Measurements from ENCODE around the gene TP53INP2.
A peak's percentile ranks its signal among the peaks of the same experiment; 100 is the strongest.
"Not testable (repeated sequence)": the region's sequence is repeated elsewhere in the genome, so short reads cannot be mapped to it uniquely, and the experiment has no call there.

Gene TP53INP2

DNA sequence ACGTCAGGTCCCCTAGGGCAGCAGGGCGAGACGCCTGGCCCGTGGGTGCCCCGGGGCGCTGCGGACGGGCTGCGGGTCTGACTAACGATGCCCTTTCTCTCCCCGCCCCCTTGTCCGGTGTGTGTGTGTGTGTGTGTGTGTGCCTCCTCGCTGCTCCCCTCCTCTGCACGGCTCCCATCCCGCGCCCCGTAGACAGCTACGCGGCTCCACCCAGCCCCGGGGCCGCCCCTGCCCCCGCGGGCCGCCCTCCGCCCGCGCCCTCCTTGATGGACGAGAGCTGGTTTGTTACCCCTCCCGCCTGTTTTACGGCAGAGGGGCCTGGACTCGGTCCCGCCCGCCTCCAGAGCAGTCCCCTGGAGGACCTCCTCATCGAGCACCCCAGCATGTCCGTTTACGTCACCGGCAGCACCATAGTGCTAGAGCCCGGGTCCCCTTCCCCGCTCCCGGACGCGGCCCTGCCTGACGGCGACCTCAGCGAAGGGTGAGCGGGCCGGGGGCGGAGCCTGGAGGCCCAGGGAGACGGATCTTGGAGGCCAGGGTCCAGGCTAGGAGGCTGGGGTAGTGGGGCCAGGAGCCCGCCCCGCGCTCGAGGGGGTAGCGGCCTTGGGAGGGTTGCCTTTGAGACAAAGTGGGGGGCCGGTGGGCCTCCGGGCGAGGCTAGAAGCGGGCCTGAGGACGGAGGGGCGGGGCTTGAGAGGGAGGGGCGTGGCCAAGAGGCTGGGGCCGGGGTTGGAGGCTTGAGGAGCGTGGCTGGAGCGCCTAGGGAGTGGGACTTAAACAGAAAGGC is 5.1 kb downstream of the TP53INP2 start:
- Histone ChIP-seq H3K9me3 (no peaks in the 10 kb centered on the region), H3K27me3 (ENCODE audit: low read depth) (no peaks in the 10 kb centered on the region), H3K4me3 (peak overlapping the region; percentile 67), H3K36me3 (replicated peaks) (peaks cover 10% of the 10 kb centered on the region), H3K4me1 (peaks cover 15% of the 10 kb centered on the region)
- DNase-seq (ENCODE audit: low spot score in 2 of 2), result peak; percentile 66 to 93
- in situ Hi-C loops (cut with MboI; ENCODE audit: low sequenced_read_pairs), result loop anchor here (5.0 to 25.0 kb wide), 2 partner anchors 172 to 397 kb away; partner anchors contain the start of gene AHCY

- Histone ChIP-seq H3K27me3 (ENCODE audit: low read depth) (no peaks in the 10 kb centered on the region), H3K4me1 (peaks cover 10% of the 10 kb centered on the region), H3K36me3 (replicated peaks) (peaks cover 15% of the 10 kb centered on the region), H3K9me3 (no peaks in the 10 kb centered on the region), H3K4me3 (peak overlapping the region; percentile 67)
- in situ Hi-C loops (cut with MboI; ENCODE audit: low sequenced_read_pairs), result loop anchor here (5.0 to 25.0 kb wide), 2 partner anchors 173 to 398 kb away; partner anchors contain the start of gene AHCY
- peak; percentile 60 to 76 for DNase-seq (ENCODE audit: low spot score in 2 of 2)
Observed at GRCh38 chr20:34709831-34710567, 5.9 kb downstream of the TP53INP2 start.

- Histone ChIP-seq H3K4me3 (peak overlapping the region; percentile 67), H3K9me3 (no peaks in the 10 kb centered on the region), H3K36me3 (replicated peaks) (peaks cover 15% of the 10 kb centered on the region), H3K4me1 (peaks cover 5% of the 10 kb centered on the region), H3K27me3 (ENCODE audit: low read depth) (no peaks in the 10 kb centered on the region)
- DNase-seq (ENCODE audit: low spot score in 2 of 2), result peak in 1 of 2 experiments; percentile 15
- in situ Hi-C loops (cut with MboI; ENCODE audit: low sequenced_read_pairs), result loop anchor here (25.0 kb wide), 1 partner anchor 398 kb away; the partner anchor contains the start of gene AHCY
Observed at GRCh38 chr20:34710568-34710839, 6.4 kb downstream of the TP53INP2 start.

GRCh38 chr20:34710861-34711574 is 6.9 kb downstream of the TP53INP2 start:
- no peak for DNase-seq (ENCODE audit: low spot score in 2 of 2)
- no peak overlapping the region for H3K4me3 ChIP-seq
- in situ Hi-C loops (cut with MboI; ENCODE audit: low sequenced_read_pairs), result loop anchor here (25.0 kb wide), 1 partner anchor 399 kb away; the partner anchor contains the start of gene AHCY
- H3K27me3 ChIP-seq (ENCODE audit: low read depth), result no peaks in the 10 kb centered on the region
- H3K36me3 ChIP-seq (replicated peaks), result peaks cover 15% of the 10 kb centered on the region
- peaks cover 5% of the 10 kb centered on the region for H3K4me1 ChIP-seq
- no peaks in the 10 kb centered on the region for H3K9me3 ChIP-seq

DNA sequence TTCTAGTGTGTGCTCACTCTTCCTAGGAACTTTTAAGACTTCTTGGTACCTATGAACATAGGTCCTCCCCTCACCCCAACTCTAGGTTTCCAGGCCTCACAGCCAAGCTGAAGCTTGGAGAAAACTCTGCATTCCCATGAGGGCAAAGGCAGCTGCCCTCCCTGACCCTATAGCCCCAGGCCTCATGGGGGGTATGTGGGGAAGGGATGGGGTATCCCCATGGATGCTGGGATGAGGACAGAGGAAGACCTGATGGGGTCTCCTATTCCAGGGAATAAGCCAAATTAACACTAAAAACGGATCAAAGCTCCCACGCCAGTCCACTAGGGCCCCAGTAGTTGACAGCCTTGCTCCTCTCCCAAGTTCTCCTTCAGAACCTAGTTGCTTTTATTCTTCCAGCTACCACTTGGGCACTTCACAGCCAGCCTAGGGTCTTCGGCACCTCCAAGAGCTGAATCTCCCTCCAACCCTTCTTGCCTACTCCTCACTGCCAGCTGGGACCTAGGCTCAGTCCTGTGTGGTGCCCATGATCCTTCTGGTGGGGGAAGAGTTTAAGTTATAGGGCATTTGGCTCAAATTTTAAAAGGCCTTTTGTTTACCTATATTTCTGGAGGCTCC is 7.8 kb downstream of the TP53INP2 start:
- no peaks in the 10 kb centered on the region for H3K9me3 ChIP-seq
- DNase-seq (ENCODE audit: low spot score in 2 of 2), result no peak
- H3K27me3 ChIP-seq (ENCODE audit: low read depth), result no peaks in the 10 kb centered on the region
- peaks cover 5% of the 10 kb centered on the region for H3K4me1 ChIP-seq
- in situ Hi-C loops (cut with MboI; ENCODE audit: low sequenced_read_pairs), result loop anchor here (25.0 kb wide), 1 partner anchor 400 kb away; the partner anchor contains the start of gene AHCY
- peaks cover 15% of the 10 kb centered on the region for H3K36me3 ChIP-seq (replicated peaks)
- no peak overlapping the region for H3K4me3 ChIP-seq

DNA sequence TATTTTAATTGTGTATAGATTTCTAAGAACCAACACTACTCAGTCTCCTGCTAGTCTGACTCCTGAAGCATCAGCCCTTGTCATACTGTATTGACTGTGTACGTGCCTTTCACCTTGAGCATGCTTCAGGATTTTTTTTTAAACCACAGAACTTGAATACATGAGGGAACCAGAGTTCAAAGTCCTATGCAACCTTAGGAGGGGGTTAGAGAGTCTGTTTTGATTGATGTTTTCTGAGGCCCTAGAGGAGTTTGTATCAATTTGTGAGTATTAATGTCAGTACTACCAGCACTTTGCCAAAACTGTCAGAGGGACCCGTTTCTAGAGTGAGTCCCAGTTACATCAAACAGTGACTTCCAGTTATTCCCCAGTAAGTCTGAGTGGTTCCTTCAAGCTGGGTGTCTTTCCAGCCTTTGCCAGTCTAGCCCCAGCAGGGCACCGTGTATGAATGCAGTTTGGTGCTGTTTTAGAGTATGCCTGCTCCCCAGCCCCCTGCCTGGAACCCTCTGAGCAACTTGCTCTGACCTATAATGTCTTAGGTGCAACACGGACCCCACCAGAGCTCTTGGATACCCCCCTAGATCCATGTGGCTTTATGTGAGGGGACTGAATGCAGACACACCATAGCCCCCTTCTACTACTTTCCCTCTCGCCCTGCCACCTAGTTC is 8.5 kb downstream of the TP53INP2 start:
- Histone ChIP-seq H3K4me3 (no peak overlapping the region), H3K36me3 (replicated peaks) (peaks cover 16% of the 10 kb centered on the region), H3K9me3 (no peaks in the 10 kb centered on the region), H3K4me1 (peaks cover 5% of the 10 kb centered on the region), H3K27me3 (ENCODE audit: low read depth) (no peaks in the 10 kb centered on the region)
- in situ Hi-C loops (cut with MboI; ENCODE audit: low sequenced_read_pairs), result loop anchor here (25.0 kb wide), 1 partner anchor 400 kb away; the partner anchor contains the start of gene AHCY
- no peak for DNase-seq (ENCODE audit: low spot score in 2 of 2)

DNA sequence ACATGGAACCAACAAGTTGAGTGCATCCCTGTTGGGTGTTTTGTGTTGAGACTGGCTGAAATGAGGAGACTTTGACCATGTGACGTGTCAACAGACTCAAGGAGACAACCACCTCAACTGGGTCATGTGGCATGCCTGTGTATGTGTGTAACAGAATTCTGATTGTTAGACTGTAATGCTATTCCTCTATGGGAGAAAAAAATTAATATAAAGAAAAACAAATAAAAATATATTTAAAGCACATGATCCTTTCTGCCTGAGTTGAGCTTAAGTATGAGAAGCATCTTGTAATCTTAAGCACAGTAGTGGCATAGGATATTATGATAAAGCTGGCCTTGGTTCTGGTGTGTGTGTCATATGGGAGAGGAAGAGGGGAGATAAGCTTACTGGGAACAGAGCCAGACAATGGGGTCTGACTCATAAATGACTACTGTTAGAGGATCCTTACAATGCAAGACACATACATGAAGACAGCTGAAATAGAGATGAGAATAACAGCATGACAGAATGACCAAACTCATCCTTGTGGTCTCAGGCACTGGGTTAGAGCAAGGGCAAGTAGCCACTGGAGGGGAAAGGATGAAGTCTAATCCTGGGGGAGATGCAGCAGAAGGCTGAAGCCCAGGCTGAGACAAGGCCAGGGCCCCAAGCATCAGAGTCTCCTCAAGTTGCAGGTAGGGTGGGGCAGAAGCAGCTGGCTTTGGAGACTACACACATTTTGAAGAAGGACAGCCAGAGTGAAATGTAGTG is 9.2 kb downstream of the TP53INP2 start:
- Histone ChIP-seq H3K4me1 (peaks cover 5% of the 10 kb centered on the region), H3K36me3 (replicated peaks) (peaks cover 21% of the 10 kb centered on the region), H3K9me3 (no peaks in the 10 kb centered on the region), H3K27me3 (ENCODE audit: low read depth) (no peaks in the 10 kb centered on the region), H3K4me3 (no peak overlapping the region)
- no peak for DNase-seq (ENCODE audit: low spot score in 2 of 2)
- in situ Hi-C loops (cut with MboI; ENCODE audit: low sequenced_read_pairs), result loop anchor here (25.0 kb wide), 1 partner anchor 401 kb away; the partner anchor contains the start of gene AHCY

DNA sequence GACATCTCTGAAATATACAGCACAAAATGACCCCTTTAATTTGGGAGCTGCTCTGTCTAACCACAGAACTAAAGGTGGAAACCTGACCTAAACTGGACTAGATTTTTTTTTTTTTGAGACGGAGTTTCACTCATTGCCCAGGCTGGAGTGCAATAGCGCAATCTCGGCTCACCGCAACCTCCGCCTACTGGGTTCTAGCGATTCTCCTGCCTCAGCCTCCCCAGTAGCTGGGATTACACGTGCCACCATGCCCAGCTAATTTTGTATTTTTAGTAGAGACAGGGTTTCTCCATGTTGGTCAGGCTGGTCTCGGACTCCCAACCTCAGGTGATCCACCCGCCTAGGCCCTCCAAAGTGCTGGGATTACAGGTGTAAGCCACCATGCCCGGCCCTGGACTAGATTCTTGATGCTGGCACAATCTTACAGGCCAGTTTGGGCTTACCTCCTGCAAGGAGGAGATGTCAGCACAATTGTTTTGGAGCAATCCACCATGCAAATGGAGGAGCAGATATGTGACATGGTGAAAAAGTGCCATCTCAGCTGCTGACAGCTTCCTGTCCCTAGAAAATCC is 9.9 kb downstream of the TP53INP2 start:
- not testable (repeated sequence) for H3K27me3 ChIP-seq (ENCODE audit: low read depth); H3K4me3 ChIP-seq; H3K9me3 ChIP-seq; DNase-seq (ENCODE audit: low spot score in 2 of 2); H3K4me1 ChIP-seq
- H3K36me3 ChIP-seq (replicated peaks), result peaks cover 21% of the 10 kb centered on the region
- in situ Hi-C loops (cut with MboI; ENCODE audit: low sequenced_read_pairs), result loop anchor here (25.0 kb wide), 1 partner anchor 402 kb away; the partner anchor contains the start of gene AHCY

GRCh38 chr20:34715384-34715783 is 11.2 kb downstream of the TP53INP2 start:
- in situ Hi-C loops (cut with MboI; ENCODE audit: low sequenced_read_pairs), result loop anchor here (25.0 kb wide), 1 partner anchor 403 kb away; the partner anchor contains the start of gene AHCY

DNA sequence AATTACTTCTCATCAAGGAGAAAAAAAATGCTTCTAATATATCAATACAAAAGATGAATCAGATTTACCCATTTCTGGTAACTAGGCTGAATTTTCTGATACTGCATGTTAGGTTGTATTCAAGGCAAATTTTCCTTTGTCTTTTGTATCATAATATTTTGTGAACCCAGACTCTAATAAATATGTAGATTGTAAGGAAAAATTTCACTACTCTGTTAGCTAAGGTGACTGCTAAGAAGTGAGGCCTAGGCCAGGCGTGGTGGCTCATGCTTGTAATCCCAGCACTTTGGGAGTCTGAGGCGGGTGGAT is 12.7 kb downstream of the TP53INP2 start:
- Histone ChIP-seq H3K36me3 (replicated peaks) (peaks cover 21% of the 10 kb centered on the region), H3K4me1 (no peaks in the 10 kb centered on the region), H3K9me3 (no peaks in the 10 kb centered on the region), H3K4me3 (no peak overlapping the region), H3K27me3 (ENCODE audit: low read depth) (no peaks in the 10 kb centered on the region)
- in situ Hi-C loops (cut with MboI; ENCODE audit: low sequenced_read_pairs), result loop anchor here (25.0 kb wide), 1 partner anchor 405 kb away; the partner anchor contains the start of gene AHCY
- DNase-seq (ENCODE audit: low spot score in 2 of 2), result no peak

More at GRCh38 chr20:34715384-34715783, 11.2 kb downstream of the TP53INP2 start:
- H3K4me3 ChIP-seq, result no peak overlapping the region
- H3K9me3 ChIP-seq, result no peaks in the 10 kb centered on the region
- peaks cover 2% of the 10 kb centered on the region for H3K4me1 ChIP-seq
- DNase-seq (ENCODE audit: low spot score in 2 of 2), result no peak
- peaks cover 21% of the 10 kb centered on the region for H3K36me3 ChIP-seq (replicated peaks)
- H3K27me3 ChIP-seq (ENCODE audit: low read depth), result no peaks in the 10 kb centered on the region

- Histone ChIP-seq H3K27me3 (ENCODE audit: low read depth) (no peaks in the 10 kb centered on the region), H3K36me3 (replicated peaks) (peaks cover 21% of the 10 kb centered on the region), H3K9me3 (no peaks in the 10 kb centered on the region), H3K4me1 (no peaks in the 10 kb centered on the region), H3K4me3 (no peak overlapping the region)
- no peak for DNase-seq (ENCODE audit: low spot score in 2 of 2)
- in situ Hi-C loops (cut with MboI; ENCODE audit: low sequenced_read_pairs), result loop anchor here (25.0 kb wide), 1 partner anchor 405 kb away; the partner anchor contains the start of gene AHCY
Observed at GRCh38 chr20:34717230-34718095, 13.3 kb downstream of the TP53INP2 start.
